GM21423 (cell line): ENCODE results near the gene KIAA1614.

Experiments
- ATAC-seq: cut with Tn5 transposase; IDR thresholded peaks from one replicate; pipeline ENCODE4 v1.9.1; 2021; ENCODE audit warnings: mild to moderate bottlenecking, moderate library complexity; ENCODE audit not compliant: unreplicated experiment

The KIAA1614 gene

GRCh38 chr1:180939073-180939710 lies 26.5 kb downstream of the KIAA1614 start:
- no peak for ATAC-seq

- ATAC-seq: no peak
These were observed 27.0 kb downstream of the KIAA1614 start for GRCh38 chr1:180939711-180940103.

- ATAC-seq: no peak
These were observed 27.7 kb downstream of the KIAA1614 start for GRCh38 chr1:180940445-180940844.

GRCh38 chr1:180941518-180942275 lies 29.0 kb downstream of the KIAA1614 start:
- ATAC-seq: no peak

- no peak for ATAC-seq
These were observed 32.5 kb downstream of the KIAA1614 start for GRCh38 chr1:180945151-180945550.

GRCh38 chr1:180945551-180945950 lies 32.9 kb downstream of the KIAA1614 start:
- no peak for ATAC-seq

GRCh38 chr1:180946056-180946455 lies 33.4 kb downstream of the KIAA1614 start:
- ATAC-seq: no peak

GRCh38 chr1:180946541-180947498 lies 34.1 kb downstream of the KIAA1614 start:
- ATAC-seq: no peak

- no peak for ATAC-seq
These were observed 34.8 kb downstream of the KIAA1614 start for GRCh38 chr1:180947499-180947885.

- no peak for ATAC-seq
These were observed 35.4 kb downstream of the KIAA1614 start for GRCh38 chr1:180947901-180948640.

- ATAC-seq: no peak
These were observed 36.2 kb downstream of the KIAA1614 start for GRCh38 chr1:180948641-180949615.

GRCh38 chr1:180949616-180950000 lies 36.9 kb downstream of the KIAA1614 start:
- ATAC-seq: no peak

GRCh38 chr1:180950321-180950720 lies 37.6 kb downstream of the KIAA1614 start:
- ATAC-seq: no peak

- no peak for ATAC-seq
These were observed 38.6 kb downstream of the KIAA1614 start for GRCh38 chr1:180951186-180951745.

GRCh38 chr1:180951836-180952656 lies 39.3 kb downstream of the KIAA1614 start:
- no peak for ATAC-seq

GRCh38 chr1:180952657-180953013 lies 39.9 kb downstream of the KIAA1614 start:
- ATAC-seq: no peak

- ATAC-seq: peak; percentile 16
These were observed 40.8 kb downstream of the KIAA1614 start for GRCh38 chr1:180953291-180954004.
